Kasumi-1 (cell line): ENCODE measurements around the gene SMARCA4.
"Not testable (repeated sequence)": the region's sequence is repeated elsewhere in the genome, so short reads cannot be mapped to it uniquely, and the experiment has no call there.

ENCODE experiments used
- DNase-seq, 2 experiments: peaks; one replicate each; lab custom pipeline; 2025; lab: John Stamatoyannopoulos, UW

The SMARCA4 gene

GRCh38 chr19:11067356-11068113 is 106.7 kb downstream of the SMARCA4 start:
- DNase-seq = no peak

GRCh38 chr19:11069561-11069960 is 108.7 kb downstream of the SMARCA4 start:
- DNase-seq = no peak

- DNase-seq = no peak
Observed at GRCh38 chr19:11070123-11070522, 109.3 kb downstream of the SMARCA4 start.

GRCh38 chr19:11073568-11073967 is 112.7 kb downstream of the SMARCA4 start:
- DNase-seq = peak; percentile 28 to 29

- DNase-seq = not testable (repeated sequence)
Observed at GRCh38 chr19:11076792-11077191, 116.0 kb downstream of the SMARCA4 start.

- DNase-seq = no peak
Observed at GRCh38 chr19:11078893-11079292, 118.1 kb downstream of the SMARCA4 start.

- DNase-seq = no peak
Observed at GRCh38 chr19:11079999-11080398, 119.2 kb downstream of the SMARCA4 start.

GRCh38 chr19:11087870-11088505 is 127.2 kb downstream of the SMARCA4 start:
- no peak for DNase-seq

- DNase-seq = no peak
Observed at GRCh38 chr19:11088506-11089253, 127.8 kb downstream of the SMARCA4 start.

- DNase-seq = peak; percentile 82 to 86
Observed at GRCh38 chr19:11089254-11090013, 128.6 kb downstream of the SMARCA4 start, which contains the start of gene LDLR. TSS of gene LDLR (plus strand) at chr19:11089463. CDS start at chr19:11089549, 86 bp downstream.

- DNase-seq = not testable (repeated sequence)
Observed at GRCh38 chr19:11090014-11090263, 129.1 kb downstream of the SMARCA4 start.

GRCh38 chr19:11090264-11090996 is 129.6 kb downstream of the SMARCA4 start:
- DNase-seq = peak; percentile 94 to 96

GRCh38 chr19:11090997-11091702 is 130.3 kb downstream of the SMARCA4 start:
- no peak for DNase-seq

GRCh38 chr19:11091703-11092153 is 130.9 kb downstream of the SMARCA4 start:
- peak; percentile 56 to 59 for DNase-seq

GRCh38 chr19:11092181-11092538 is 131.3 kb downstream of the SMARCA4 start:
- no peak for DNase-seq

GRCh38 chr19:11093689-11094238 is 132.9 kb downstream of the SMARCA4 start:
- DNase-seq = no peak

- DNase-seq = no peak
Observed at GRCh38 chr19:11094520-11094894, 133.7 kb downstream of the SMARCA4 start.

GRCh38 chr19:11096210-11096841 is 135.5 kb downstream of the SMARCA4 start:
- peak in 1 of 2 experiments; percentile 22 for DNase-seq

- not testable (repeated sequence) for DNase-seq
Observed at GRCh38 chr19:11097367-11097766, 136.5 kb downstream of the SMARCA4 start.

- no peak for DNase-seq
Observed at GRCh38 chr19:11098327-11098726, 137.5 kb downstream of the SMARCA4 start.
